ENCODE data around the gene TAF3. TPM values are rescaled to one million over a fixed set of nuclear protein-coding genes. Genes with fewer than 3 reads are reported as not detected.

The TAF3 gene
- polyA plus RNA-seq, 6 donors from 2014 or later: 6.3 to 17.3 (median 9.5) TPM

GRCh38 chr10:7826971-7827370 is 8.7 kb downstream of the TAF3 start:
- H3K9me3 Mint-ChIP-seq: no peaks in the 10 kb centered on the region
- H3K4me3 Mint-ChIP-seq: no peak overlapping the region
- H3K27ac Mint-ChIP-seq: no peak overlapping the region
- H3K4me1 Mint-ChIP-seq: peaks cover 17 to 34% (median 26%) of the 10 kb centered on the region in 3 donors
- H3K27me3 Mint-ChIP-seq: no peaks in the 10 kb centered on the region
- DNase-seq (no peak), ATAC-seq (ENCODE audit: low read depth in 2 of 2) (no peak)
- H3K36me3 Mint-ChIP-seq: peaks cover 13 to 21% of the 10 kb centered on the region in 2 donors

GRCh38 chr10:7829289-7829834 is 11.1 kb downstream of the TAF3 start:
- ATAC-seq (ENCODE audit: low read depth in 2 of 2) (no peak), DNase-seq (no peak)
- H3K4me1 Mint-ChIP-seq: peaks cover 22 to 47% (median 24%) of the 10 kb centered on the region in 3 donors
- H3K27me3 Mint-ChIP-seq: no peaks in the 10 kb centered on the region
- no peaks in the 10 kb centered on the region for H3K9me3 Mint-ChIP-seq
- no peak overlapping the region for H3K4me3 Mint-ChIP-seq
- peaks cover 13 to 19% of the 10 kb centered on the region in 2 donors for H3K36me3 Mint-ChIP-seq
- no peak overlapping the region for H3K27ac Mint-ChIP-seq

GRCh38 chr10:7832060-7832459 is 13.8 kb downstream of the TAF3 start:
- H3K9me3 Mint-ChIP-seq: no peaks in the 10 kb centered on the region
- DNase-seq (no peak), ATAC-seq (ENCODE audit: low read depth in 2 of 2) (no peak)
- H3K36me3 Mint-ChIP-seq: peaks cover 13 to 24% of the 10 kb centered on the region in 2 donors
- peaks cover 28 to 48% (median 31%) of the 10 kb centered on the region in 3 donors for H3K4me1 Mint-ChIP-seq
- H3K27me3 Mint-ChIP-seq: no peaks in the 10 kb centered on the region
- no peak overlapping the region for H3K27ac Mint-ChIP-seq
- H3K4me3 Mint-ChIP-seq: no peak overlapping the region

GRCh38 chr10:7833210-7833609 is 14.9 kb downstream of the TAF3 start:
- DNase-seq (no peak), ATAC-seq (ENCODE audit: low read depth in 2 of 2) (no peak)
- H3K4me1 Mint-ChIP-seq: peaks cover 25 to 42% (median 26%) of the 10 kb centered on the region in 3 donors
- no peaks in the 10 kb centered on the region for H3K27me3 Mint-ChIP-seq
- H3K4me3 Mint-ChIP-seq: no peak overlapping the region
- peaks cover 17 to 24% of the 10 kb centered on the region in 2 donors for H3K36me3 Mint-ChIP-seq
- no peaks in the 10 kb centered on the region for H3K9me3 Mint-ChIP-seq
- H3K27ac Mint-ChIP-seq: peak overlapping the region in 2 of 6 donors; percentile 33 to 37

- DNase-seq (no peak), ATAC-seq (ENCODE audit: low read depth in 2 of 2) (no peak)
- Mint-ChIP-seq H3K4me1 (peaks cover 22 to 42% (median 31%) of the 10 kb centered on the region in 3 donors), H3K9me3 (no peaks in the 10 kb centered on the region), H3K4me3 (no peak overlapping the region), H3K27me3 (no peaks in the 10 kb centered on the region), H3K36me3 (peaks cover 23 to 25% of the 10 kb centered on the region in 2 donors), H3K27ac (no peak overlapping the region)
Observed at GRCh38 chr10:7834262-7834661, 16.0 kb downstream of the TAF3 start.

GRCh38 chr10:7836571-7836970 is 18.3 kb downstream of the TAF3 start:
- Mint-ChIP-seq H3K27ac (peak overlapping the region in 1 of 6 donors; percentile 43), H3K4me1 (peaks cover 13 to 37% (median 21%) of the 10 kb centered on the region in 3 donors)

GRCh38 chr10:7846591-7846990 is 28.3 kb downstream of the TAF3 start:
- Mint-ChIP-seq H3K27ac (no peak overlapping the region), H3K4me3 (no peak overlapping the region), H3K9me3 (no peaks in the 10 kb centered on the region), H3K27me3 (no peaks in the 10 kb centered on the region), H3K4me1 (peaks cover 3 to 8% (median 7%) of the 10 kb centered on the region in 3 donors), H3K36me3 (peaks cover 0 to 6% of the 10 kb centered on the region in 2 donors)
- no peak for ATAC-seq (ENCODE audit: low read depth in 2 of 2)
- no peak for DNase-seq

More at GRCh38 chr10:7836571-7836970, 18.3 kb downstream of the TAF3 start:
- H3K36me3 Mint-ChIP-seq: peaks cover 25% of the 10 kb centered on the region in 2 donors
- ATAC-seq (ENCODE audit: low read depth in 2 of 2) (no peak), DNase-seq (no peak)
- H3K4me3 Mint-ChIP-seq: no peak overlapping the region
- H3K27me3 Mint-ChIP-seq: no peaks in the 10 kb centered on the region
- H3K9me3 Mint-ChIP-seq: no peaks in the 10 kb centered on the region

GRCh38 chr10:7853226-7853842 is 35.0 kb downstream of the TAF3 start:
- no peaks in the 10 kb centered on the region for H3K9me3 Mint-ChIP-seq
- H3K27me3 Mint-ChIP-seq: no peaks in the 10 kb centered on the region
- ATAC-seq (ENCODE audit: low read depth in 2 of 2) (no peak), DNase-seq (no peak)
- no peak overlapping the region for H3K4me3 Mint-ChIP-seq
- H3K4me1 Mint-ChIP-seq: peaks cover 21 to 44% (median 30%) of the 10 kb centered on the region in 3 donors
- no peak overlapping the region for H3K27ac Mint-ChIP-seq
- H3K36me3 Mint-ChIP-seq: peaks cover 0 to 8% of the 10 kb centered on the region in 2 donors

- Mint-ChIP-seq H3K4me1 (peaks cover 20 to 39% (median 29%) of the 10 kb centered on the region in 3 donors), H3K27me3 (no peaks in the 10 kb centered on the region)
Observed at GRCh38 chr10:7853890-7854289, 35.6 kb downstream of the TAF3 start.

GRCh38 chr10:7855205-7855604 is 36.9 kb downstream of the TAF3 start:
- no peak overlapping the region for H3K4me3 Mint-ChIP-seq
- peak overlapping the region in 1 of 6 donors; percentile 39 for H3K27ac Mint-ChIP-seq
- no peak for ATAC-seq (ENCODE audit: low read depth in 2 of 2)
- no peaks in the 10 kb centered on the region for H3K27me3 Mint-ChIP-seq
- H3K9me3 Mint-ChIP-seq: peaks cover 0 to 12% (median 4%) of the 10 kb centered on the region in 7 donors
- peaks cover 0 to 15% of the 10 kb centered on the region in 2 donors for H3K36me3 Mint-ChIP-seq
- peaks cover 20 to 39% (median 29%) of the 10 kb centered on the region in 3 donors for H3K4me1 Mint-ChIP-seq
- no peak for DNase-seq

More at GRCh38 chr10:7853890-7854289, 35.6 kb downstream of the TAF3 start:
- H3K9me3 Mint-ChIP-seq: peaks cover 0 to 4% (median 0%) of the 10 kb centered on the region in 7 donors
- peaks cover 0 to 8% of the 10 kb centered on the region in 2 donors for H3K36me3 Mint-ChIP-seq
- H3K4me3 Mint-ChIP-seq: no peak overlapping the region
- ATAC-seq (ENCODE audit: low read depth in 2 of 2): no peak
- DNase-seq: no peak
- H3K27ac Mint-ChIP-seq: no peak overlapping the region

GRCh38 chr10:7856678-7857077 is 38.4 kb downstream of the TAF3 start:
- peaks cover 4 to 20% of the 10 kb centered on the region in 2 donors for H3K36me3 Mint-ChIP-seq
- no peak overlapping the region for H3K4me3 Mint-ChIP-seq
- H3K27me3 Mint-ChIP-seq: no peaks in the 10 kb centered on the region
- no peak for DNase-seq
- peaks cover 20 to 38% (median 29%) of the 10 kb centered on the region in 3 donors for H3K4me1 Mint-ChIP-seq
- H3K27ac Mint-ChIP-seq: no peak overlapping the region
- peaks cover 0 to 18% (median 12%) of the 10 kb centered on the region in 7 donors for H3K9me3 Mint-ChIP-seq
- no peak for ATAC-seq (ENCODE audit: low read depth in 2 of 2)

GRCh38 chr10:7857262-7857661 is 39.0 kb downstream of the TAF3 start:
- Mint-ChIP-seq H3K4me3 (peak overlapping the region in 1 of 8 donors; percentile 10), H3K36me3 (peaks cover 10 to 21% of the 10 kb centered on the region in 2 donors), H3K27me3 (no peaks in the 10 kb centered on the region), H3K4me1 (peaks cover 19 to 33% (median 24%) of the 10 kb centered on the region in 3 donors), H3K9me3 (peaks cover 0 to 24% (median 18%) of the 10 kb centered on the region in 7 donors), H3K27ac (no peak overlapping the region)
- DNase-seq: no peak
- no peak for ATAC-seq (ENCODE audit: low read depth in 2 of 2)

- Mint-ChIP-seq H3K4me1 (peaks cover 23 to 31% (median 30%) of the 10 kb centered on the region in 3 donors), H3K9me3 (peaks cover 0 to 34% (median 25%) of the 10 kb centered on the region in 7 donors), H3K4me3 (no peak overlapping the region), H3K27me3 (no peaks in the 10 kb centered on the region), H3K27ac (peak overlapping the region in 1 of 6 donors; percentile 66), H3K36me3 (peaks cover 20 to 24% of the 10 kb centered on the region in 2 donors)
- ATAC-seq (ENCODE audit: low read depth in 2 of 2): no peak
- no peak for DNase-seq
Observed at GRCh38 chr10:7861509-7862120, 43.3 kb downstream of the TAF3 start.

Measured in naive B cell (primary cell).